Kidney tubule cell (primary cell): ENCODE results near the gene EIF3L.
A peak's percentile ranks its signal among the peaks of the same experiment; 100 is the strongest.
"Not testable (repeated sequence)": the region's sequence is repeated elsewhere in the genome, so short reads cannot be mapped to it uniquely, and the experiment has no call there.

Experiments used
- DNase-seq: peaks from one replicate; pipeline ENCODE4 v3.0.0-alpha.2; 2018; ENCODE audit warnings: low spot score

EIF3L gene

GRCh38 chr22:37849089-37849751 lies at the start of gene EIF3L:
EIF3L (plus strand) TSS chr22:37849419; CDS start chr22:37849450, 31 bp downstream.
- DNase-seq = peak; percentile 92

GRCh38 chr22:37799979-37800378 lies 49.2 kb upstream of the EIF3L start:
- not testable (repeated sequence) for DNase-seq

GRCh38 chr22:37801946-37802309 lies 47.3 kb upstream of the EIF3L start:
- DNase-seq = no peak

GRCh38 chr22:37802310-37803194 lies 46.7 kb upstream of the EIF3L start:
- DNase-seq = peak; percentile 31

GRCh38 chr22:37803195-37803638 lies 46.0 kb upstream of the EIF3L start:
- DNase-seq = no peak

- no peak for DNase-seq
Measured at GRCh38 chr22:37803639-37804351, 45.4 kb upstream of the EIF3L start.

GRCh38 chr22:37804352-37804880 lies 44.8 kb upstream of the EIF3L start:
- no peak for DNase-seq

GRCh38 chr22:37804881-37805809 lies 44.1 kb upstream of the EIF3L start:
- peak; percentile 87 for DNase-seq

GRCh38 chr22:37805810-37806277 lies 43.4 kb upstream of the EIF3L start:
- no peak for DNase-seq

- peak; percentile 70 for DNase-seq
Measured at GRCh38 chr22:37806409-37807333, 42.5 kb upstream of the EIF3L start.

GRCh38 chr22:37807410-37808293 lies 41.6 kb upstream of the EIF3L start, which contains the start of gene GCAT:
GCAT (plus strand) TSS chr22:37807934; CDS start chr22:37807968, 34 bp downstream.
- peak; percentile 95 for DNase-seq

- DNase-seq = peak; percentile 30
Measured at GRCh38 chr22:37808294-37808657, 40.9 kb upstream of the EIF3L start.

GRCh38 chr22:37809672-37810333 lies 39.4 kb upstream of the EIF3L start:
- no peak for DNase-seq

- no peak for DNase-seq
Measured at GRCh38 chr22:37811867-37812266, 37.4 kb upstream of the EIF3L start.

- no peak for DNase-seq
Measured at GRCh38 chr22:37812869-37813678, 36.1 kb upstream of the EIF3L start.

- no peak for DNase-seq
Measured at GRCh38 chr22:37815593-37815992, 33.6 kb upstream of the EIF3L start.

- DNase-seq = no peak
Measured at GRCh38 chr22:37816543-37817180, 32.6 kb upstream of the EIF3L start.
